K562 (cell line): Measurements from ENCODE around the gene EIF5. TPM values are rescaled to one million over a fixed set of nuclear protein-coding genes. Genes with fewer than 3 reads are reported as not detected.

Experiments used
- BRD9 ChIP-seq: fragments of 450-650 bp; IDR thresholded peaks from 2 replicates; pipeline ENCODE4 v1.6.1; 2018; ENCODE audit warnings: low read depth; ENCODE audit not compliant: partially characterized antibody
- E2F1 ChIP-seq: sonication (generic); formaldehyde crosslinking; IDR thresholded peaks from 2 replicates; pipeline ENCODE4 v1.8.1; 2023; ENCODE audit warnings: mild to moderate bottlenecking, missing genetic modification reagents, moderate library complexity
- ETV5 ChIP-seq: sonication (generic); formaldehyde crosslinking; IDR thresholded peaks from 2 replicates; pipeline ENCODE4 v1.4.0; 2020; ENCODE audit warnings: low read depth, mild to moderate bottlenecking, missing genetic modification reagents
- HBP1 ChIP-seq: fragments of 450-650 bp; formaldehyde crosslinking; IDR thresholded peaks from 2 replicates; pipeline ENCODE4 v1.4.0; 2022; ENCODE audit warnings: missing genetic modification characterization
- KAT8 ChIP-seq: fragments of 450-650 bp; IDR thresholded peaks from 2 replicates; pipeline ENCODE4 v1.6.1; 2016; ENCODE audit warnings: low read depth, mild to moderate bottlenecking
- MEF2A ChIP-seq: IDR thresholded peaks from 2 replicates; pipeline ENCODE4 v1.6.1; 2011; ENCODE audit warnings: low read depth, mild to moderate bottlenecking, low read length, moderate library complexity; ENCODE audit not compliant: control insufficient read depth
- MTA2 ChIP-seq: fragments of 450-650 bp; IDR thresholded peaks from 2 replicates; pipeline ENCODE4 v1.6.1; 2016; ENCODE audit warnings: low read depth
- NCOR1 ChIP-seq: fragments of 450-650 bp; IDR thresholded peaks from 2 replicates; pipeline ENCODE4 v1.6.1; 2016; ENCODE audit warnings: mild to moderate bottlenecking, moderate library complexity
- NEUROD1 ChIP-seq: fragments of 150-350 bp; IDR thresholded peaks from 2 replicates; pipeline ENCODE4 v1.6.1; 2014; ENCODE audit warnings: borderline replicate concordance, low read length, low read depth; ENCODE audit not compliant: partially characterized antibody
- PHF20 ChIP-seq: fragments of 450-650 bp; IDR thresholded peaks from 2 replicates; pipeline ENCODE4 v1.6.1; 2018; ENCODE audit not compliant: partially characterized antibody
- SREBF2 ChIP-seq: sonication (generic); formaldehyde crosslinking; IDR thresholded peaks from 2 replicates; pipeline ENCODE4 v1.4.0; 2020; ENCODE audit warnings: mild to moderate bottlenecking, missing genetic modification reagents
- TSC22D4 ChIP-seq: fragments of 450-650 bp; IDR thresholded peaks from 2 replicates; pipeline ENCODE4 v1.6.1; 2016; ENCODE audit warnings: missing genetic modification characterization, missing biosample characterization, control low read depth
- ZEB2 ChIP-seq: fragments of 450-650 bp; IDR thresholded peaks from 2 replicates; pipeline ENCODE4 v1.6.1; 2016
- ZNF41 ChIP-seq: fragments of 250-450 bp; sonication (Bioruptor Pico); conservative IDR thresholded peaks from 2 replicates; pipeline ENCODE4 v1.4.0; 2020; ENCODE audit warnings: mild to moderate bottlenecking
- ZNF717 ChIP-seq: fragments of 250-450 bp; sonication (Bioruptor Pico); IDR thresholded peaks from 2 replicates; pipeline ENCODE4 v1.5.0; 2021
- polyA plus RNA-seq, 8 experiments: library from polyadenylated mRNA; depleted of rRNA in 4 of 8; stranded (reverse) in 5 of 8; unstranded in 3 of 8; fragments of >200 nt; fragmentation: Nextera tagmentation in 2 of 8; fragmentation: Illumina TruSeq in 1 of 8; extraction: Ambion mirVana in 2 of 8; extraction: Trizol in 1 of 8; gene quantifications; 2 replicates each; pipeline versions ENCODE4 v1.2.1 to v1.2.3, GENCODE V29; 2011 to 2014; ENCODE audit warnings: inconsistent platforms in 1 of 8, missing spikeins in 1 of 8
- total RNA-seq, 7 experiments: library from RNA; depleted of rRNA in 6 of 7; stranded (reverse); fragments of >200 nt in 6 of 7; fragmentation: Illumina TruSeq in 2 of 7; extraction: Trizol in 2 of 7; gene quantifications; 2 replicates each; pipeline versions ENCODE4 v1.2.1 to v1.2.3, GENCODE V29; 2011 to 2021; ENCODE audit warnings: low replicate concordance in 1 of 7
- TF ChIP-seq, protein P1 (sequence below): sonication (generic); formaldehyde crosslinking; IDR thresholded peaks from 2 replicates; pipeline ENCODE4 v1.8.0; 2023; ENCODE audit warnings: mild to moderate bottlenecking, missing genetic modification reagents
- TF ChIP-seq, protein P2 (sequence below): fragments of 250-450 bp; sonication (Bioruptor Pico); IDR thresholded peaks from 2 replicates; pipeline ENCODE4 v1.5.0; 2022; ENCODE audit warnings: mild to moderate bottlenecking
- TF ChIP-seq, protein P3 (sequence below): fragments of 250-450 bp; sonication (Bioruptor Pico); IDR thresholded peaks from 2 replicates; pipeline ENCODE4 v1.9.0; 2021; ENCODE audit warnings: mild to moderate bottlenecking
- TF ChIP-seq, protein P4 (sequence below): fragments of 450-650 bp; formaldehyde crosslinking; IDR thresholded peaks from 2 replicates; pipeline ENCODE4 v1.4.0; 2020; ENCODE audit warnings: mild to moderate bottlenecking, moderate library complexity
- TF ChIP-seq, protein P5 (sequence below): fragments of 250-450 bp; sonication (Bioruptor Pico); IDR thresholded peaks from 2 replicates; pipeline ENCODE4 v1.5.0; 2021

EIF5 gene
- total and polyA plus RNA-seq, 9 of the 15 experiments (the other 6 are each of a cell fraction or from before 2014, with no cell fraction given), result 92.7 to 442 (median 190) TPM

DNA sequence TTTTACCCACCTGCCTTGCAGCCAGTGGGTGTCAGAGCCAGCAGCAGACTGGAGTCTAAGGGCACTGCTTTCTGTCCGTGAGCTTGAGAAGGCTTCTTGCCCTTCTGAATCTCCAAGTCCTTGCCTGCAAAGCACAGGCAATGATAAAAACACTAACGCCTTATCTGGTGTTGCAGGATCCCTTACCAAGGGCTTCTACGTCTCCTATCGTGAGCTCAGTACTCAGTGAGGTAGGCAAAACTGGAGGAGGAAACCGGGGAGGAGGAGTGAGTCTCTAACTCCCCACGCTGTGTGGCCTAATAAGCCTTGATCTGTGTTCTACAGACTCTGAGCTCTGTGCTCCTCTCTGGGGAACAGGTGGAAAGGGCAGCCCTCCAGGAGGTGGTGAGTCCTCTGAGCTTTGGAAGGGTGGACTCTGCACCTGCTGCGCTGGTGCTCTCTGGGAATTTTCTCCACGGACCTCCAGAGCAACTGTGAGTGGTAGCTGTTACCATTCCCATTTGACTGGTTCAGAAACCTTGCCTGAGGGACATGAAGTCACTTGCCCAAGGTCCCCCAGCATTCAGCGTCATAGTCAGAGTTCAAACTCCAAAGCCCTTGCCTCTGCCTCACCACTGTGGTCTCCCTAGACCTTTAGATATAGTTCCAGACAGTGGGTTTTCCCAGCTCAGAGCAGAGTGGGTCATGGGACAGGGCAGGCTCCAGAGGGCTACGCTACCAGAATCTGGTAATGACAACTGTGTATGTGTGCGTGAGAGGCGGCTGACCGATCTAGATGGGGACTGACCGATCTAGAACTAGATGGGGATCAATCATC, 44.2 kb downstream of the EIF5 start (continued):
- no peak for TF ChIP-seq SREBF2 (CRISPR knock-in tag)
- TF ChIP-seq NEUROD1, result peak; percentile 86
- no peak for TF ChIP-seq E2F1 (CRISPR knock-in tag)
- TF ChIP-seq, protein P1, sequence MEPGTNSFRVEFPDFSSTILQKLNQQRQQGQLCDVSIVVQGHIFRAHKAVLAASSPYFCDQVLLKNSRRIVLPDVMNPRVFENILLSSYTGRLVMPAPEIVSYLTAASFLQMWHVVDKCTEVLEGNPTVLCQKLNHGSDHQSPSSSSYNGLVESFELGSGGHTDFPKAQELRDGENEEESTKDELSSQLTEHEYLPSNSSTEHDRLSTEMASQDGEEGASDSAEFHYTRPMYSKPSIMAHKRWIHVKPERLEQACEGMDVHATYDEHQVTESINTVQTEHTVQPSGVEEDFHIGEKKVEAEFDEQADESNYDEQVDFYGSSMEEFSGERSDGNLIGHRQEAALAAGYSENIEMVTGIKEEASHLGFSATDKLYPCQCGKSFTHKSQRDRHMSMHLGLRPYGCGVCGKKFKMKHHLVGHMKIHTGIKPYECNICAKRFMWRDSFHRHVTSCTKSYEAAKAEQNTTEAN (CRISPR knock-in tag), result no peak
- peak; percentile 22; the same call in 1 of the 2 replicates for TF ChIP-seq ETV5 (CRISPR knock-in tag)
- no peak for TF ChIP-seq HBP1 (CRISPR knock-in tag)
- TF ChIP-seq, protein P2, sequence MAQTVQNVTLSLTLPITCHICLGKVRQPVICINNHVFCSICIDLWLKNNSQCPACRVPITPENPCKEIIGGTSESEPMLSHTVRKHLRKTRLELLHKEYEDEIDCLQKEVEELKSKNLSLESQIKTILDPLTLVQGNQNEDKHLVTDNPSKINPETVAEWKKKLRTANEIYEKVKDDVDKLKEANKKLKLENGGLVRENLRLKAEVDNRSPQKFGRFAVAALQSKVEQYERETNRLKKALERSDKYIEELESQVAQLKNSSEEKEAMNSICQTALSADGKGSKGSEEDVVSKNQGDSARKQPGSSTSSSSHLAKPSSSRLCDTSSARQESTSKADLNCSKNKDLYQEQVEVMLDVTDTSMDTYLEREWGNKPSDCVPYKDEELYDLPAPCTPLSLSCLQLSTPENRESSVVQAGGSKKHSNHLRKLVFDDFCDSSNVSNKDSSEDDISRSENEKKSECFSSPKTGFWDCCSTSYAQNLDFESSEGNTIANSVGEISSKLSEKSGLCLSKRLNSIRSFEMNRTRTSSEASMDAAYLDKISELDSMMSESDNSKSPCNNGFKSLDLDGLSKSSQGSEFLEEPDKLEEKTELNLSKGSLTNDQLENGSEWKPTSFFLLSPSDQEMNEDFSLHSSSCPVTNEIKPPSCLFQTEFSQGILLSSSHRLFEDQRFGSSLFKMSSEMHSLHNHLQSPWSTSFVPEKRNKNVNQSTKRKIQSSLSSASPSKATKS (CRISPR knock-in tag), result no peak
- TF ChIP-seq MTA2, result peak; percentile 87
- TF ChIP-seq PHF20, result peak; percentile 41
- no peak for TF ChIP-seq MEF2A
- no peak for TF ChIP-seq TSC22D4 (tag)
- TF ChIP-seq NCOR1, result peak; percentile 96
- no peak; the same call in 1 of the 2 replicates for TF ChIP-seq ZNF41 (CRISPR knock-in tag)
- peak; percentile 54; the same call in 1 of the 2 replicates for TF ChIP-seq ZEB2
- TF ChIP-seq, protein P3, sequence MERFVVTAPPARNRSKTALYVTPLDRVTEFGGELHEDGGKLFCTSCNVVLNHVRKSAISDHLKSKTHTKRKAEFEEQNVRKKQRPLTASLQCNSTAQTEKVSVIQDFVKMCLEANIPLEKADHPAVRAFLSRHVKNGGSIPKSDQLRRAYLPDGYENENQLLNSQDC (CRISPR knock-in tag), result no peak
- TF ChIP-seq ZNF717, result no peak
- TF ChIP-seq, protein P4, sequence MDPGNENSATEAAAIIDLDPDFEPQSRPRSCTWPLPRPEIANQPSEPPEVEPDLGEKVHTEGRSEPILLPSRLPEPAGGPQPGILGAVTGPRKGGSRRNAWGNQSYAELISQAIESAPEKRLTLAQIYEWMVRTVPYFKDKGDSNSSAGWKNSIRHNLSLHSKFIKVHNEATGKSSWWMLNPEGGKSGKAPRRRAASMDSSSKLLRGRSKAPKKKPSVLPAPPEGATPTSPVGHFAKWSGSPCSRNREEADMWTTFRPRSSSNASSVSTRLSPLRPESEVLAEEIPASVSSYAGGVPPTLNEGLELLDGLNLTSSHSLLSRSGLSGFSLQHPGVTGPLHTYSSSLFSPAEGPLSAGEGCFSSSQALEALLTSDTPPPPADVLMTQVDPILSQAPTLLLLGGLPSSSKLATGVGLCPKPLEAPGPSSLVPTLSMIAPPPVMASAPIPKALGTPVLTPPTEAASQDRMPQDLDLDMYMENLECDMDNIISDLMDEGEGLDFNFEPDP, result no peak
- TF ChIP-seq, protein P5, sequence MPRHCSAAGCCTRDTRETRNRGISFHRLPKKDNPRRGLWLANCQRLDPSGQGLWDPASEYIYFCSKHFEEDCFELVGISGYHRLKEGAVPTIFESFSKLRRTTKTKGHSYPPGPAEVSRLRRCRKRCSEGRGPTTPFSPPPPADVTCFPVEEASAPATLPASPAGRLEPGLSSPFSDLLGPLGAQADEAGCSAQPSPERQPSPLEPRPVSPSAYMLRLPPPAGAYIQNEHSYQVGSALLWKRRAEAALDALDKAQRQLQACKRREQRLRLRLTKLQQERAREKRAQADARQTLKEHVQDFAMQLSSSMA (CRISPR knock-in tag), result 0 out of 2 replicates have a peak, but pooled peaks have one; percentile 50
- TF ChIP-seq BRD9, result no peak
- TF ChIP-seq KAT8, result no peak
